Thyroid gland (tissue), 4 donors: Measurements from ENCODE around the gene UPB1.

ENCODE experiments used
- CTCF ChIP-seq, 6 experiments: fragments of 200-600 bp in 3 of 6; fragments of 450-650 bp in 3 of 6; sonication (generic) in 3 of 6; IDR thresholded peaks; one replicate each; pipeline ENCODE4 v1.5.1; 2016 to 2019; ENCODE audit warnings: antibody characterized with exemption in 6 of 6, mild to moderate bottlenecking in 2 of 6, inconsistent platforms in 1 of 6, moderate library complexity in 1 of 6
- POLR2A ChIP-seq, 2 donors: fragments of 450-650 bp; IDR thresholded peaks; one replicate each; pipeline ENCODE4 v1.6.1; 2017; ENCODE audit warnings: antibody characterized with exemption in 2 of 2, mild to moderate bottlenecking in 2 of 2, moderate library complexity in 1 of 2

GRCh38 chr22:24445481-24446259, 49.5 kb upstream of the UPB1 start:
- TF ChIP-seq CTCF (IDR thresholded peaks at IDR 0.05) (no peak), POLR2A (IDR thresholded peaks at IDR 0.05) (no peak)
